ENCODE measurements around the gene PMM2.

The PMM2 gene

GRCh38 chr16:8851761-8852403 lies 54.2 kb downstream of the PMM2 start:
- DNase-seq (ENCODE audit: low spot score): no peak

- DNase-seq (ENCODE audit: low spot score): no peak
Observed at GRCh38 chr16:8852534-8852933, 54.9 kb downstream of the PMM2 start.

- DNase-seq (ENCODE audit: low spot score): no peak
Observed at GRCh38 chr16:8853150-8853549, 55.5 kb downstream of the PMM2 start.

DNA sequence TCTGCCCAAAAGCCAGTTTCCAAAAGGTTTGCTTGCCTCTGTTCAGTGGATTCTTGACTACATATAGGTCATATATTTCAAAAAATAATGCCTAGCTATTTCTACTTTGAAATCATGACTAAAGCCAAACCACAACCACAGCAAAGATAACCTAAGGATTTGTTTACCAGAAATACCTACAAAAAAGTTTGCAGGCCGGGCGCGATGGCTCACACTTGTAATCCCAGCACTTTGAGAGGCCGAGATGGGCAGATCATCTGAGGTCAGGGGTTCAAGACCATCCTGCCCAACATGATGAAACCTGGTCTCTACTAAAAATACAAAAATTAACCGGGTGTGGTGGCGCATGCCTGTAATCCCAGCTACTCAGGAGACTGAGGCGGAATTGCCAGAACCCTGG lies 56.0 kb downstream of the PMM2 start:
- DNase-seq (ENCODE audit: low spot score): no peak

GRCh38 chr16:8854298-8854948 lies 56.8 kb downstream of the PMM2 start:
- no peak for DNase-seq (ENCODE audit: low spot score)

DNA sequence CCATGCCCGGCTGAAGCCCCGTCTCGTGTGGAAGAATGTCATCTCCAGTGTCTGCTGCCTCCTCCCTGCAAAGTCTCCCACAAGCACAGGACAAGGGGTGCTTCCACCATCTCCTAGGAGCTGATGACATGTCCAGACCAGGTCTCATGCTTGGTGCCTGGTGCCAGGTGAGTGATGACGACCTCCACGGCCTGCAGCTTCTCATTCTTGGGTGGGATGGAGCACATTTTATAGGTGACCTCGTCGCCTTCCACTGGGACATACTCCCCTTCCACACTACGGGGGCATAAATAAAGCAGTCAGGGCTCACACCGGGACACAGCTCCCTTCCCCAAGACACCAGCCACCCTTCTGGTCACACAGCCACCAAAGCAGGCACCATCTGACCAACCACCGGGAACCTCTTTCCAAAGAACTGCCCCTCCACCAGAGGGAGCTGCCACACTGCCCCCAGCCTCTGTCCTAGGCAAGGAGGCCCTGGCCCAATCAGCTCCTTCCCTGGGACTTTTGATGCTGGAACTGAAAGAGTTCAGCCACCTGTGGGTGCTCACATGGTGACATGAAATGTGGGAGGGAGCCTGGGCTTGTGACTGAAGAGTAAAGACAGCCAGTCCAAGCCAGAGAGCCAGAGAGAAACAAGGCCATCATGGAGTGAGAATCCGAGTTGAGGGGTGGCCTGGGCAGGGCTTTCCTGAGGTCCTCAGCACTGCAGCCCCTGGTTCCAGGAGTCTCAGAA lies 57.6 kb downstream of the PMM2 start:
- DNase-seq (ENCODE audit: low spot score): no peak

- no peak for DNase-seq (ENCODE audit: low spot score)
Observed at GRCh38 chr16:8855972-8856371, 58.3 kb downstream of the PMM2 start.

GRCh38 chr16:8858994-8859912 lies 61.6 kb downstream of the PMM2 start:
- DNase-seq (ENCODE audit: low spot score): no peak

- no peak for DNase-seq (ENCODE audit: low spot score)
Observed at GRCh38 chr16:8859913-8860881, 62.6 kb downstream of the PMM2 start.

- no peak for DNase-seq (ENCODE audit: low spot score)
Observed at GRCh38 chr16:8861563-8862308, 64.1 kb downstream of the PMM2 start.

GRCh38 chr16:8862309-8863130 lies 64.9 kb downstream of the PMM2 start:
- DNase-seq (ENCODE audit: low spot score): no peak

DNA sequence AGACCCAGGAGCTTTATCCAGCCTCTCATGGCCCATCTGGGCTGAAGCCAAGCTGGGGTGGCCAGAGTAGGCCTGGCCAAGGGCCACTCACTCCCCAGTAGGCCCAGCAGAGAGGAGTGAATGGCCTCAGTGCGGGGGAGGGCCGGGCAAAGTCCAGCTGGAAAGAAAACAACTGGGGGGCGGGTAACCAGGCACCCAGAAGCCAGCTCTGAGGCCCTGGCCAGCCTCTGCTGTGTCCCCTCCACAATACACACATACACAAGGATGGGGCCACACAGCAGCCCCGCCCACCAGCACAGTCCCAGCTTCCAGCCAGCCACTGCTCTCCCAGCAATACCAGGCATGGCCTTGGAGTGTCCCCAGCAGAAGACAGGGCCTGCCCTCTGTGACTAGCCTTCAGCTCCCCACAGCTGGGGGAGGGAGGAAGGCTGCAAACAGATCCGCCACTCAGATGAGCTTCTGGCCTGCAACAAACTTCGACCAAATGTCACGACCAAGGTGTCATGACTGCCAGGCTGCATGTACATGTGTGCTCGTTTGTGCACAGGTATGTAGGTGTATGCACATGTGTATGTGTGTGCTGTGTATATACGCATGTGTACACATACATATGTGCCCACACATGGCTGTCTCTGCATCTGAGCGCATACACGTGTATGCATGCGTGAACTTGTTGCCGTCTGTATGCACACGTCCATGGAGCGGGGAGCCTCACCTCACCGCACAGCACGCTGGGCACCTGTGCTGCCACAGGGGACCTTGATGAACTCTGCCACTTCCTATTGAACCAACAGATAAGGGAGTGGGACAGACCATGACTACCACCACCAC lies 66.2 kb downstream of the PMM2 start:
- DNase-seq (ENCODE audit: low spot score): no peak

DNA sequence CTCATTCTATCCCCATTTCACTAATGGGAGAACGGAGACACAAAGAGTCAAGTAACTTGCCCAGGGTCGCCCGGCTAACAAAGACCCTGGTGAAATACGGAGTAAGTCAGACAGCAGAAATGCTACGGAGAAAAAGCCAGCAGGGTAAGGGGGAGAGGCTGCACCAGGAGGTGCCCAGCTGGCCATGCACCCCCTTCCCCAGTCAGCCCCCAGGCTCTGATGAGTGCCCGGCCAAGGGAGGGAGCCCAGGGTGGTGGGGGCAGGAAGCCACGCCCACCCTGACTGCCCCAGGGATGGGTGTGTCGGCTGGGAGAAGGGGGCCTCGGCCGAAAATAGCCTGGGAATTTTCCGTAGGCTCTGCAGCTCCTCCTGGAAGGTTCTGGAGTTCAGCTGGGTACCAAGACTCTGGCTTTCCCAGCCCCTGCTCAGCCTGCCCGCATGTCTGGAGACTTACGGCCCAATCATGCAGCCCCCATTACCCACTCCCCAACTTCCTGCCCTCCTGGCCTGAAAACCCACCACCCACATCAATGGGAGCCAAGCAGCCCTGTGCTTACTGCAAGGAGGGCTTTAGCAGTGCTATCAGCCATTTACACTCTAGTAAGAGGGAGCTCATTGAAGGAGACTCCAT lies 67.0 kb downstream of the PMM2 start:
- no peak for DNase-seq (ENCODE audit: low spot score)

- no peak for DNase-seq (ENCODE audit: low spot score)
Observed at GRCh38 chr16:8865145-8865882, 67.7 kb downstream of the PMM2 start.

- no peak for DNase-seq (ENCODE audit: low spot score)
Observed at GRCh38 chr16:8866118-8866883, 68.7 kb downstream of the PMM2 start.

DNA sequence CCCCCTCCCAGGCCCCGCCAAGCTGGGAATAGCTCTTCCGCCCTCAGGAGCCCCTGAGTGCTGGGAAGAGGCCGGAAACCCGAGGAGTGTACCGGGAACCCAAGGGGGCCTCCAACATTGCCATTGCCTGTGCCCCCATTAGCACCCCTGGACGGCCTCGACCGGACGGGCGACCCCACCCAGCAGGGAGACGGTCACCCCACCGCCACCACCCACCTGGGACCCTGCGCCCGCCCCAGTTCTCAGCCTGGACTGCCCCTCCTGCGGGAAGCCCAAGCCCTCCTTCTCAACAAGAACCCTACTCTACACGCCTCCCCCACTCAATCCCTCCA lies 69.2 kb downstream of the PMM2 start:
- DNase-seq (ENCODE audit: low spot score): no peak

Measured in CD4-positive, alpha-beta T cell treated with Interleukin-15 for 4 hours (primary cell).